Measurements from ENCODE around the gene NUP62.

The NUP62 gene

DNA sequence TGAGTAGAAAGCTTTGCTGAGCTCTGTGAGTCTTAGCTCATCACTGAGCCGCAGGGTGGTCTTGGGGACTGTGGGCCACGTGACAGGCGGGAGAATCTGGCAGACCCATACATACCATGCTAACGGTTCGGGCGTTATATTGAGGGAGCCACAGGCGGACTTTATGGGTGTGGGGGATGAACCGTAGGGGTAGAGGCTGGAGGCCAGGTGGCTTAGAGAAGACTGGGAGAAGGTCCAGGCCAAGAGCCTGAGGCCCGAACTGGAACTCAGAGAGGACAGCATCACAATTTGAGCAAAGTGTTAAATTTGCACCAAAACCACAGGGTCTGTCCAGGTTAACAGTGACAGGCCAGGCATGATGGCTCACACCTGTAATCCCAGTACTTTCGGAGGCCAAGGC lies 15.6 kb downstream of the NUP62 start:
- H3K9me3 Mint-ChIP-seq: no peaks in the 10 kb centered on the region
- peaks cover 18 to 23% of the 10 kb centered on the region in 2 donors for H3K4me1 Mint-ChIP-seq (ENCODE audit: low read depth in 2 of 2)
- H3K27ac Mint-ChIP-seq: peak overlapping the region; percentile 45 to 53
- DNase-seq (no peak), ATAC-seq (replicated peaks) (no peak)
- no peaks in the 10 kb centered on the region for H3K27me3 Mint-ChIP-seq
- peaks cover 32% of the 10 kb centered on the region for H3K36me3 Mint-ChIP-seq (ENCODE audit: insufficient read depth)
- no peak overlapping the region for H3K4me3 Mint-ChIP-seq

GRCh38 chr19:49912965-49913685 lies 16.2 kb downstream of the NUP62 start:
- peaks cover 30% of the 10 kb centered on the region for H3K36me3 Mint-ChIP-seq (ENCODE audit: insufficient read depth)
- no peak for DNase-seq
- no peaks in the 10 kb centered on the region for H3K27me3 Mint-ChIP-seq
- no peaks in the 10 kb centered on the region for H3K9me3 Mint-ChIP-seq
- no peak overlapping the region for H3K4me3 Mint-ChIP-seq
- H3K27ac Mint-ChIP-seq: peak overlapping the region; percentile 75 to 87
- no peak for ATAC-seq (replicated peaks)
- peaks cover 17 to 21% of the 10 kb centered on the region in 2 donors for H3K4me1 Mint-ChIP-seq (ENCODE audit: low read depth in 2 of 2)

DNA sequence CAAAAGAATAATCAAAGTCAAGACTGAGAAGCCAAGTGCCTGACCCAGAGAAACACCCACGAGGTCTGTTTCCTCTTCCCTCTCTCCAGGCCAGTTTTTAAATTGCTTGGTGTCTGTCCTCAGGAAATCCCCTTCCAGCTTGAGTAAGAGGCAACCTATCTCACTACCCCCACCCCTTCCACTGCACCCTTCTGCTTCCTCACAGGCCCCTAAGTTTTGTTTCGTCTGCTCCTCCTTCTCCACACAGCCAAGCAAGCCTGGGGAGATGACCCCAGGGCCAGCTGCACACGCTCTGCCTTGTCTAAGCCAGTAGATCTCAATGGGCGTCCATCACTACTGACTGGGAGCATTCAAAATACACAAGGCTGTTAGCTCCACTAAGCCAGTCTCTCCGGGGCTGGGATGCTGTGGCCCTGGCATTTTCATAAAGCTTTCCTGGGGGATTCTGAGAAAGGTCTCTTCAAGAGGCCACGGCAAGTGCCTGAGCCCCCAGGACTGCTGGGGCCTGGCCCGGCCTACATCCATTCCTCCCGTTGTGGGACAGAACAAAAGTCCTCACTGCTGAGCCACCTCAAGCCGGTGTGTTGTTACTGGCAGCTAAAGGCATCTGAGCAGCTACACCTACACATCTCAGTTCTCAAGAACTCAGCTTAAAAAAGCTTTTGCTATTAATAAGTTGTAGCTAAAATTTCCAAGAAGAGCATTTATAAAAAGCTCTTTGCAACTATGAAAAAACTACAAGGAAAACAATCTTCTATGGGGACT lies 17.7 kb downstream of the NUP62 start:
- DNase-seq (no peak), ATAC-seq (replicated peaks) (peak; percentile 86)
- Mint-ChIP-seq H3K27me3 (no peaks in the 10 kb centered on the region), H3K27ac (peak overlapping the region; percentile 66 to 87), H3K36me3 (ENCODE audit: insufficient read depth) (peaks cover 39% of the 10 kb centered on the region), H3K9me3 (no peaks in the 10 kb centered on the region), H3K4me3 (no peak overlapping the region), H3K4me1 (ENCODE audit: low read depth in 2 of 2) (peaks cover 13 to 25% of the 10 kb centered on the region in 2 donors)

- no peak for DNase-seq
- Mint-ChIP-seq H3K27ac (peak overlapping the region in 1 of 2 donors; percentile 87), H3K4me3 (no peak overlapping the region), H3K27me3 (no peaks in the 10 kb centered on the region), H3K4me1 (ENCODE audit: low read depth in 2 of 2) (peaks cover 9 to 22% of the 10 kb centered on the region in 2 donors), H3K9me3 (no peaks in the 10 kb centered on the region), H3K36me3 (ENCODE audit: insufficient read depth) (peaks cover 29% of the 10 kb centered on the region)
- ATAC-seq (replicated peaks): no peak
These were observed 19.1 kb downstream of the NUP62 start for GRCh38 chr19:49910179-49910578.

DNA sequence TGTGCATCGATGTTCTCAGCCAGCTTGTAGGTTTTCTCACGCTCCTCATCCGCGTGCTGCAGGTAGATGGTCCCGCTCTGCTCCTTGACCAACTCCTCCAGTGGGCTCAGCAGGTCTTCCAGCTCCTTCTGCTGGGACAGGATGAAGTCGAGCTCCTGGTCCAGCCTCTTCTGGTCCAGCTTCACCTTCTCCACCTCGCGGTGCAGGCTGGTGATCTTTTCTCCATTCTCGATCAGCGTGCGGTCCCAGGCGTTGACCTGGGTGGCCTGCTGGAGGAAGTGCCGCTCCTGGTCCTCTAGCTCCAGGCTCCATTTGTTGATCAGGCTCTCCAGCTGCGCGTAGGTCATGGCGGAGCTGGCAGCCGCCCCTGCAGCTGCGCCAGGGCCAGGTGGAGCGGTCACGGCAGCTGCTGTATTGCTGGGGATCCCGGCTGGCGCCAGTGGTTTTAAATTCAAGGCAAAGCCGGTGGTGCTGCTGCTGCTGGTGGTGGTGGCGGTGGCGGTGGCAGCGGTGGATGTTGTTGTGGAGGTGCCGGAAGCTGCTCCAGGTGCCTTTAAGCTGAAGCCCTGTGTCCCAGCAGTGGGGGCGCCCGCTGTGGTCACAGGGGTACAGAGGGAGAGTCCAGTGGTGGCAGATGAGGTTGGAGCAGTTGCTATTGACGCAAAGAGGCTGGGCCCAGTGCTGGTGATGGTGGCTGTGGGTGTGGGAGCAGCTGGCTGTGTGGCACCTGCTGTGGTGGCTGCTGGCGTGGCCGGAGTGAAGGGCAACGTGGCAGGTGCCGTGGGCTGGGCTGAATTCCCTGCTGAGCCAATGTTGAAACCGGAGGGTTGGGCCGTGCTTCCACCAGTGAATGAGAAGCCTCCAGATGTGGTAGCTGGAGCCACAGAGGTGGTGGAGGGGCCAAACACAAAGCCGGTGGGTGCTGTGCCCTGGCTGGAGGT lies 20.6 kb downstream of the NUP62 start:
- Mint-ChIP-seq H3K4me3 (no peak overlapping the region), H3K9me3 (no peaks in the 10 kb centered on the region), H3K36me3 (ENCODE audit: insufficient read depth) (peaks cover 21% of the 10 kb centered on the region), H3K27me3 (no peaks in the 10 kb centered on the region), H3K4me1 (ENCODE audit: low read depth in 2 of 2) (peaks cover 9 to 18% of the 10 kb centered on the region in 2 donors), H3K27ac (peak overlapping the region; percentile 13 to 65)
- DNase-seq: no peak
- ATAC-seq (replicated peaks): no peak

DNA sequence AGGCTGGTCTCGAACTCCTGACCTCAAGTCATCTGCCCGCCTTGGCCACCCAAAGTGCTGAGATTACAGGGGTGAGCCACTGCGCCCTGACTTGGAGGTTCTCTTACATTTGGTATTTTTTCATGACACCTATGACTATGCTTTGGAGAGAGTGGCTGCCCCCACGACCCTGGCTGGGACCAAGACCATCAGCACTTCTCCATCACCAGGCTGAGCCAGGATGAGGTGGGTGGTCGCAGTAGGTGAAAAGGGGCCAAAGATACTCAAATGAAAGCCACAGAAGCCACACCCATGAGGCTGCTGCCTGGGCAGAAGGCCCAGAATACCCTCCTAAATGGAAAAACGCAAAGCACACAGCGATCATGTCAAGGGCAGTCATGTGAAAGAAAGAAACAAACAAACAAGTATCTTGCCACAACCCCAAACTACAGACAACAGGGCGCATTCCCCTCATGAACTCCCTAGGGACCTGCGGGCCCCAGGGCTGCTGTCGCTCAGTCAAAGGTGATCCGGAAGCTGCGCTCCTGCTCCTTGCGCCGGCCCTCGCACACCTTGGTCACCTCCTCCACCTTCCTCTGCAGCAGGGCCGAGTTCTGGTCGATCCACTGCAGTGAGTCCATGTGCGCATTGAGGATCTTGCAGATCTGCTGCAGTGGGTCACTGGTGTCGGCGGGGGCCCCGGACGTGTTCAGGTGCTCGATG lies 21.4 kb downstream of the NUP62 start:
- DNase-seq (no peak), ATAC-seq (replicated peaks) (no peak)
- Mint-ChIP-seq H3K9me3 (no peaks in the 10 kb centered on the region), H3K27me3 (no peaks in the 10 kb centered on the region), H3K4me1 (ENCODE audit: low read depth in 2 of 2) (peaks cover 9 to 15% of the 10 kb centered on the region in 2 donors), H3K4me3 (no peak overlapping the region), H3K36me3 (ENCODE audit: insufficient read depth) (peaks cover 21% of the 10 kb centered on the region), H3K27ac (peak overlapping the region; percentile 13 to 65)

DNA sequence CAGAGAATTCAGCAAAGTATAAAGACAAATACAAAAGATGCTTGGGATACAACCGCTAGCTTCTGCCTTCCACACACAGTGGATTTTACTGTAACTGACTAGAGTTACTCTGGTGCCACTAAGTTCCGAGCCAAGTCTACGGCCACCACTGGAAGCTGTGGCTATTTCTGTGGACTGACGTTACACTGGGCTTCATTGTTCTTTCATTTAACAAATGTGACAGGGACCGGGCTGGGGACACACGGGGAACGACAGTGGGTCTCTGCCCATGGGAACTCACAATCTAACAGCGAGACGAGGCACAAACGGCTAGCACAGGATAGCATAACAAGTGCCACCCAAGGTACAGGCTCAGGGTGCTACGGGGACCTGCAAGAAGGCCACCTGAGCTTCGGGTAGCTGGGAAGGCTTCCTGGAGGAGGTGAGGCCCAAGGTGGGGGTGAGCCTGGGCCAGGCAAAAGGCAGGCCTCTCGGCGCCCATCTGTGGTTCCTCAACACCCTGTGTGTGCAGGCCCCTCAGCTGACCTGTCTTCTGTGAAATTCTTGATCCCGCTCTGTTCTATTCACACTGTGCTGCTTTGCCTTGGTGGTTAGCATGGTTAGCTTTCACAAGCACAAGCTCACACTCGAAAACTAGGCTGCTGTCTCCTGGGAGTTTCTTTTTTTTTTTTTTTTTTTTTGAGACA lies 22.3 kb downstream of the NUP62 start:
- H3K27ac Mint-ChIP-seq: peak overlapping the region in 1 of 2 donors; percentile 23
- peaks cover 16% of the 10 kb centered on the region for H3K36me3 Mint-ChIP-seq (ENCODE audit: insufficient read depth)
- ATAC-seq (replicated peaks) (no peak), DNase-seq (no peak)
- H3K27me3 Mint-ChIP-seq: no peaks in the 10 kb centered on the region
- H3K9me3 Mint-ChIP-seq: no peaks in the 10 kb centered on the region
- no peak overlapping the region for H3K4me3 Mint-ChIP-seq
- H3K4me1 Mint-ChIP-seq (ENCODE audit: low read depth in 2 of 2): peaks cover 9 to 12% of the 10 kb centered on the region in 2 donors

- Mint-ChIP-seq H3K27me3 (no peaks in the 10 kb centered on the region), H3K27ac (peak overlapping the region in 1 of 2 donors; percentile 35), H3K4me3 (no peak overlapping the region), H3K9me3 (no peaks in the 10 kb centered on the region), H3K4me1 (ENCODE audit: low read depth in 2 of 2) (peaks cover 0 to 4% of the 10 kb centered on the region in 2 donors), H3K36me3 (ENCODE audit: insufficient read depth) (peaks cover 16% of the 10 kb centered on the region)
- no peak for DNase-seq
- ATAC-seq (replicated peaks): no peak
These were observed 25.2 kb downstream of the NUP62 start for GRCh38 chr19:49904136-49904535.

- Mint-ChIP-seq H3K36me3 (ENCODE audit: insufficient read depth) (peaks cover 2% of the 10 kb centered on the region), H3K27me3 (no peaks in the 10 kb centered on the region), H3K27ac (peak within 1 kb of the TSS; percentile 98 to 99), H3K9me3 (no peaks in the 10 kb centered on the region), H3K4me1 (ENCODE audit: low read depth in 2 of 2) (peaks cover 24 to 47% of the 10 kb centered on the region in 2 donors), H3K4me3 (peak within 1 kb of the TSS; percentile 74 to 86)
- ATAC-seq (replicated peaks) (peak; percentile 66), DNase-seq (peak; percentile 69 to 77 (median 76))
These were observed 32.3 kb downstream of the NUP62 start, which contains the start of gene IL4I1 for GRCh38 chr19:49896863-49897621. Gene IL4I1, minus strand, starts transcription at chr19:49896887. Its CDS starts 727 bp downstream, at chr19:49896160.

GRCh38 chr19:49895566-49896297 lies 33.6 kb downstream of the NUP62 start:
- Mint-ChIP-seq H3K4me1 (ENCODE audit: low read depth in 2 of 2) (peaks cover 24 to 53% of the 10 kb centered on the region in 2 donors), H3K36me3 (ENCODE audit: insufficient read depth) (peaks cover under 1% of the 10 kb centered on the region), H3K27me3 (no peaks in the 10 kb centered on the region), H3K4me3 (peak overlapping the region; percentile 74 to 86), H3K9me3 (no peaks in the 10 kb centered on the region), H3K27ac (peak overlapping the region; percentile 98 to 99)
- DNase-seq (no peak), ATAC-seq (replicated peaks) (no peak)

GRCh38 chr19:49894879-49895565 lies 34.3 kb downstream of the NUP62 start:
- Mint-ChIP-seq H3K4me1 (ENCODE audit: low read depth in 2 of 2) (peaks cover 24 to 56% of the 10 kb centered on the region in 2 donors), H3K4me3 (peak overlapping the region in 1 of 2 donors; percentile 86), H3K27ac (peak overlapping the region; percentile 98 to 99)

More at GRCh38 chr19:49894879-49895565, 34.3 kb downstream of the NUP62 start:
- H3K27me3 Mint-ChIP-seq: no peaks in the 10 kb centered on the region
- H3K36me3 Mint-ChIP-seq (ENCODE audit: insufficient read depth): no peaks in the 10 kb centered on the region
- H3K9me3 Mint-ChIP-seq: no peaks in the 10 kb centered on the region
- DNase-seq (peak in 2 of 3 experiments; percentile 53 to 55), ATAC-seq (replicated peaks) (peak; percentile 16)

Measured in effector memory CD8-positive, alpha-beta T cell (primary cell).